HUES64 (cell line): ENCODE data around the gene SLC38A10.

Experiments
- H3K27ac ChIP-seq: 2 replicates; pipeline ENCODE4 v1.7.0; 2013; ENCODE audit warnings: low read depth, low read length, inconsistent platforms
- H3K27me3 ChIP-seq: 2 replicates; pipeline ENCODE4 v1.6.1; 2013; ENCODE audit warnings: mild to moderate bottlenecking, low read length; ENCODE audit not compliant: insufficient read depth
- H3K36me3 ChIP-seq: 2 replicates; pipeline ENCODE4 v1.6.1; 2013; ENCODE audit warnings: mild to moderate bottlenecking, low read length; ENCODE audit not compliant: insufficient read depth
- H3K4me1 ChIP-seq: 2 replicates; pipeline ENCODE4 v1.6.1; 2013; ENCODE audit warnings: mild to moderate bottlenecking, low read length, moderate library complexity; ENCODE audit not compliant: insufficient read depth
- H3K4me3 ChIP-seq: 2 replicates; pipeline ENCODE4 v1.5.1; 2013; ENCODE audit warnings: mild to moderate bottlenecking, low read length, moderate library complexity
- H3K9ac ChIP-seq: 2 replicates; pipeline ENCODE4 v1.6.1; 2013; ENCODE audit warnings: mild to moderate bottlenecking, low read depth, low read length
- H3K9me3 ChIP-seq: 2 replicates; pipeline ENCODE4 v1.6.1; 2013; ENCODE audit warnings: low read depth, low read length; ENCODE audit not compliant: insufficient read depth
- WGBS: fragments of 150-250, 120-280 bp; methylation state at CpG from one replicate; pipeline ENCODE4 v1.1.7; 2013; ENCODE audit warnings: missing lambda C conversion rate; 5-methylcytosine and 5-hydroxymethylcytosine counted together

SLC38A10 gene

GRCh38 chr17:81218459-81218858 is 76.6 kb downstream of the SLC38A10 start:
- H3K27ac ChIP-seq: no peak overlapping the region
- H3K36me3 ChIP-seq: peaks cover 16% of the 10 kb centered on the region
- no peak overlapping the region for H3K4me3 ChIP-seq
- H3K9ac ChIP-seq: no peak overlapping the region
- H3K9me3 ChIP-seq: no peaks in the 10 kb centered on the region
- WGBS: 86% methylated on average over 13 of the region's 13 CpGs
- peaks cover 10% of the 10 kb centered on the region for H3K4me1 ChIP-seq
- H3K27me3 ChIP-seq: no peaks in the 10 kb centered on the region

GRCh38 chr17:81217491-81217890 is 77.6 kb downstream of the SLC38A10 start:
- Histone ChIP-seq H3K36me3 (peaks cover 16% of the 10 kb centered on the region), H3K9me3 (no peaks in the 10 kb centered on the region)
- 89% methylated on average over 17 of the region's 18 CpGs for WGBS

GRCh38 chr17:81213978-81214377 is 81.1 kb downstream of the SLC38A10 start:
- H3K4me1 ChIP-seq: no peaks in the 10 kb centered on the region
- no peak overlapping the region for H3K27ac ChIP-seq
- no peak overlapping the region for H3K9ac ChIP-seq
- WGBS: 96% methylated on average over 8 of the region's 8 CpGs
- H3K9me3 ChIP-seq: no peaks in the 10 kb centered on the region
- H3K4me3 ChIP-seq: no peak overlapping the region
- H3K27me3 ChIP-seq: no peaks in the 10 kb centered on the region
- H3K36me3 ChIP-seq: peaks cover 10% of the 10 kb centered on the region; the same call in 1 of the 2 replicates

More at GRCh38 chr17:81217491-81217890, 77.6 kb downstream of the SLC38A10 start:
- Histone ChIP-seq H3K4me3 (no peak overlapping the region), H3K27me3 (no peaks in the 10 kb centered on the region), H3K9ac (no peak overlapping the region), H3K27ac (no peak overlapping the region), H3K4me1 (peaks cover 10% of the 10 kb centered on the region)

- WGBS: 93% methylated on average over 9 of the region's 9 CpGs
- Histone ChIP-seq H3K9me3 (no peaks in the 10 kb centered on the region), H3K27me3 (no peaks in the 10 kb centered on the region), H3K4me3 (no peak overlapping the region), H3K36me3 (peaks cover 5% of the 10 kb centered on the region; the same call in 1 of the 2 replicates), H3K9ac (no peak overlapping the region), H3K27ac (no peak overlapping the region), H3K4me1 (no peaks in the 10 kb centered on the region)
Measured at GRCh38 chr17:81212365-81212764, 82.7 kb downstream of the SLC38A10 start.

- no peak overlapping the region for H3K9ac ChIP-seq
- H3K4me3 ChIP-seq: no peak overlapping the region
- H3K27ac ChIP-seq: no peak overlapping the region
- H3K9me3 ChIP-seq: no peaks in the 10 kb centered on the region
- H3K4me1 ChIP-seq: no peaks in the 10 kb centered on the region
- no peaks in the 10 kb centered on the region for H3K27me3 ChIP-seq
- H3K36me3 ChIP-seq: 0 out of 2 replicates have a peak, but pooled peaks cover 2% of the 10 kb centered on the region
- 79% methylated on average over 14 of the region's 14 CpGs for WGBS
Measured at GRCh38 chr17:81210868-81211267, 84.2 kb downstream of the SLC38A10 start.

- Histone ChIP-seq H3K4me1 (no peaks in the 10 kb centered on the region), H3K9ac (no peak overlapping the region), H3K36me3 (0 out of 2 replicates have a peak, but pooled peaks cover 2% of the 10 kb centered on the region), H3K27me3 (no peaks in the 10 kb centered on the region), H3K9me3 (no peaks in the 10 kb centered on the region), H3K27ac (no peak overlapping the region), H3K4me3 (no peak overlapping the region)
- WGBS: 96% methylated on average over 10 of the region's 10 CpGs
Measured at GRCh38 chr17:81210466-81210865, 84.6 kb downstream of the SLC38A10 start.

- no peaks in the 10 kb centered on the region for H3K4me1 ChIP-seq
- no peak overlapping the region for H3K27ac ChIP-seq
- 95% methylated on average over 16 of the region's 16 CpGs for WGBS
- no peaks in the 10 kb centered on the region for H3K9me3 ChIP-seq
- H3K36me3 ChIP-seq: peaks cover 2% of the 10 kb centered on the region; the same call in 1 of the 2 replicates
- no peak overlapping the region for H3K9ac ChIP-seq
- no peaks in the 10 kb centered on the region for H3K27me3 ChIP-seq
- H3K4me3 ChIP-seq: no peak overlapping the region
Measured at GRCh38 chr17:81209141-81209540, 86.0 kb downstream of the SLC38A10 start.

GRCh38 chr17:81208651-81209050 is 86.5 kb downstream of the SLC38A10 start:
- WGBS: 93% methylated on average over 10 of the region's 10 CpGs
- no peaks in the 10 kb centered on the region for H3K4me1 ChIP-seq
- H3K4me3 ChIP-seq: no peak overlapping the region
- H3K27me3 ChIP-seq: no peaks in the 10 kb centered on the region
- peaks cover 2% of the 10 kb centered on the region; the same call in 1 of the 2 replicates for H3K36me3 ChIP-seq
- H3K27ac ChIP-seq: no peak overlapping the region
- no peak overlapping the region for H3K9ac ChIP-seq
- H3K9me3 ChIP-seq: no peaks in the 10 kb centered on the region

GRCh38 chr17:81207610-81208581 is 87.2 kb downstream of the SLC38A10 start:
- H3K36me3 ChIP-seq: peaks cover 6% of the 10 kb centered on the region; the same call in 1 of the 2 replicates
- WGBS: 96% methylated on average over 21 of the region's 21 CpGs
- H3K27me3 ChIP-seq: no peaks in the 10 kb centered on the region
- no peaks in the 10 kb centered on the region for H3K4me1 ChIP-seq
- H3K27ac ChIP-seq: no peak overlapping the region
- no peak overlapping the region for H3K9ac ChIP-seq
- H3K9me3 ChIP-seq: no peaks in the 10 kb centered on the region
- H3K4me3 ChIP-seq: no peak overlapping the region

- H3K4me3 ChIP-seq: no peak overlapping the region
- WGBS: 93% methylated on average over 12 of the region's 12 CpGs
- H3K4me1 ChIP-seq: no peaks in the 10 kb centered on the region
- no peak overlapping the region for H3K27ac ChIP-seq
- H3K36me3 ChIP-seq: peaks cover 6% of the 10 kb centered on the region; the same call in 1 of the 2 replicates
- H3K9me3 ChIP-seq: no peaks in the 10 kb centered on the region
- H3K27me3 ChIP-seq: no peaks in the 10 kb centered on the region
- no peak overlapping the region for H3K9ac ChIP-seq
Measured at GRCh38 chr17:81206657-81207056, 88.5 kb downstream of the SLC38A10 start.

- no peaks in the 10 kb centered on the region for H3K27me3 ChIP-seq
- no peak overlapping the region for H3K4me3 ChIP-seq
- H3K36me3 ChIP-seq: peaks cover 11% of the 10 kb centered on the region
- no peak overlapping the region for H3K9ac ChIP-seq
- no peaks in the 10 kb centered on the region for H3K9me3 ChIP-seq
- no peaks in the 10 kb centered on the region for H3K4me1 ChIP-seq
- H3K27ac ChIP-seq: no peak overlapping the region
- 96% methylated on average over 4 of the region's 4 CpGs for WGBS
Measured at GRCh38 chr17:81206166-81206565, 88.9 kb downstream of the SLC38A10 start.
